Lung microvascular endothelial cell (primary cell): ENCODE data around the gene TECTA. TPM values are rescaled to one million over a fixed set of nuclear protein-coding genes. Genes with fewer than 3 reads are reported as not detected.

Experiments used
- DNase-seq, 2 donors: peaks; one replicate each; pipeline versions ENCODE4 v3.0.0 to v3.0.0-alpha.2; 2010; ENCODE audit warnings: low read depth in 2 of 2
- total RNA-seq: library from RNA; depleted of rRNA; stranded (reverse); fragments of >200 nt; gene quantifications from 2 replicates; pipeline ENCODE4 v1.2.1, GENCODE V29; 2014

TECTA gene
- total RNA-seq, 1 donor from 2014 or later: 0.20 TPM

- no peak for DNase-seq
Observed at GRCh38 chr11:121179306-121179705, 78.3 kb downstream of the TECTA start.

- no peak for DNase-seq
Observed at GRCh38 chr11:121180183-121180582, 79.1 kb downstream of the TECTA start.

- no peak for DNase-seq
Observed at GRCh38 chr11:121188776-121189175, 87.7 kb downstream of the TECTA start.

- no peak for DNase-seq
Observed at GRCh38 chr11:121191818-121192217, 90.8 kb downstream of the TECTA start.

- peak; percentile 72 to 78 for DNase-seq
Observed at GRCh38 chr11:121194731-121195596, 93.9 kb downstream of the TECTA start.

GRCh38 chr11:121198491-121198890, 97.4 kb downstream of the TECTA start:
- no peak for DNase-seq

- DNase-seq: no peak
Observed at GRCh38 chr11:121199516-121199915, 98.5 kb downstream of the TECTA start.

GRCh38 chr11:121206810-121207209, 105.8 kb downstream of the TECTA start:
- no peak for DNase-seq

GRCh38 chr11:121207485-121208115, 106.6 kb downstream of the TECTA start:
- DNase-seq: no peak

GRCh38 chr11:121210445-121211080, 109.5 kb downstream of the TECTA start:
- DNase-seq: no peak

- no peak for DNase-seq
Observed at GRCh38 chr11:121211626-121212025, 110.6 kb downstream of the TECTA start.

- no peak for DNase-seq
Observed at GRCh38 chr11:121212536-121213361, 111.7 kb downstream of the TECTA start.

- no peak for DNase-seq
Observed at GRCh38 chr11:121213362-121213893, 112.4 kb downstream of the TECTA start.

- DNase-seq: no peak
Observed at GRCh38 chr11:121214861-121215260, 113.8 kb downstream of the TECTA start.

- DNase-seq: no peak
Observed at GRCh38 chr11:121221496-121222200, 120.6 kb downstream of the TECTA start.

- DNase-seq: no peak
Observed at GRCh38 chr11:121223161-121223560, 122.1 kb downstream of the TECTA start.

- DNase-seq: no peak
Observed at GRCh38 chr11:121225382-121225781, 124.3 kb downstream of the TECTA start.

- DNase-seq: no peak
Observed at GRCh38 chr11:121226415-121227263, 125.6 kb downstream of the TECTA start.

- no peak for DNase-seq
Observed at GRCh38 chr11:121228851-121229250, 127.8 kb downstream of the TECTA start.
